SJSA1 (cell line): ENCODE measurements around the gene FTO. TPM values are rescaled to one million over a fixed set of nuclear protein-coding genes. Genes with fewer than 3 reads are reported as not detected.
"Not testable (repeated sequence)": the region's sequence is repeated elsewhere in the genome, so short reads cannot be mapped to it uniquely, and the experiment has no call there.

Experiments used
- DNase-seq, 2 experiments: peaks; one replicate each; pipeline ENCODE4 v3.0.0-alpha.2; 2015 to 2020; ENCODE audit warnings: low spot score in 2 of 2, low read depth in 1 of 2
- H3K27ac ChIP-seq: fragments of 250-450 bp; sonication (Bioruptor Pico); 2 replicates; pipeline ENCODE4 v1.5.1; 2020; ENCODE audit warnings: mild to moderate bottlenecking, moderate library complexity
- H3K27me3 ChIP-seq: fragments of 250-450 bp; sonication (Bioruptor Pico); replicated peaks from 2 replicates; pipeline ENCODE4 v1.5.1; 2020; ENCODE audit warnings: mild to moderate bottlenecking, moderate library complexity
- H3K36me3 ChIP-seq: fragments of 250-450 bp; sonication (Bioruptor Pico); 2 replicates; pipeline ENCODE4 v1.5.1; 2020; ENCODE audit warnings: mild to moderate bottlenecking
- H3K4me1 ChIP-seq: fragments of 250-450 bp; sonication (Bioruptor Pico); replicated peaks from 2 replicates; pipeline ENCODE4 v1.6.1; 2021; ENCODE audit warnings: mild to moderate bottlenecking
- H3K4me3 ChIP-seq: fragments of 250-450 bp; sonication (Bioruptor Pico); 2 replicates; pipeline ENCODE4 v1.5.1; 2020; ENCODE audit warnings: mild to moderate bottlenecking
- H3K9me3 ChIP-seq: fragments of 250-450 bp; sonication (Bioruptor Pico); replicated peaks from 2 replicates; pipeline ENCODE4 v1.5.1; 2020; ENCODE audit warnings: mild to moderate bottlenecking
- total RNA-seq: library from RNA; depleted of rRNA; stranded (reverse); fragments of >200 nt; shearing (Covaris generic); gene quantifications from 2 replicates; pipeline ENCODE4 v1.2.3, GENCODE V29; 2014

Gene FTO
- total RNA-seq, 1 experiment from 2014 or later: 106 TPM

DNA sequence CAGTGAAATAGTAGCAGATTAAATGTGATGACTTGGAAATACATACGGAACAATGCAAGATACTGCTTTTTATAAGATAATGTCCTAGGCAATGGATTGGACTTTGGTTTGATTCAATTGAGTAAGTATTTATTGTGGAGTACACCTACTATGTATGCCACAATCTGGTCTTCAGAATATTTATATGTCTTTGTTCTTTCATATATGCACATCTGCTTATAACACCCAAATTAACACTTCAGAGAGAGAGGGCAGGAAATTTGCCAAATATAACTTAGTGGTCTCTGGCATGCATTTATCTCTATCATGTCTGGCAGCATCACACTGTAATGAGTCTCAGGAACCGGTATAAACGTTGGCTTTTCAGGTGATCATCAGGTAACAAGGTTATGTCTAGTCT, 17.2 kb upstream of the FTO start:
- no peaks in the 10 kb centered on the region for H3K4me1 ChIP-seq
- no peak for DNase-seq
- peaks cover 12% of the 10 kb centered on the region for H3K36me3 ChIP-seq
- no peak overlapping the region for H3K27ac ChIP-seq
- H3K27me3 ChIP-seq: no peaks in the 10 kb centered on the region
- no peak overlapping the region for H3K4me3 ChIP-seq
- H3K9me3 ChIP-seq: no peaks in the 10 kb centered on the region

DNA sequence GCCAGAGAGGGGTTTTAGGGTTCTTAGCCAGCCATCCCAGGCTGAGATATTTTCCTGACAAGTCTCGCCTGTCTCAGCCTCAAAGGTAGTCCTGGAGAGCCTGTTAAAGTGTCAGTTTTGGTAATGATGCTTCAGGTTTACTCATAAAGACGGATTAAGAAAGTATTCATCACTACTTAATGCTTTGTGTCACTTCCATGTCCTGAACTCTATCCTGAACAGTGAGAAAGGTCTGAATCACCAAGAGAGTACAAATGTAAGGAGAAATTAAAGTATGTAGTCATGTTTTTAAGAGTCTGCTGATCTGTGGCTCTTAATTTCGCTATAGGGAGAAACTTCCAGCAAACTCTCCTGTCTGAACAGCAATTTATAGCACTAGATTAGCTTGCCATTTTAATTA, 14.3 kb upstream of the FTO start:
- no peak for DNase-seq
- no peaks in the 10 kb centered on the region for H3K9me3 ChIP-seq
- peaks cover 16% of the 10 kb centered on the region for H3K36me3 ChIP-seq
- H3K4me1 ChIP-seq: peaks cover under 1% of the 10 kb centered on the region; the same call in 1 of the 2 replicates
- H3K4me3 ChIP-seq: no peak overlapping the region
- H3K27me3 ChIP-seq: no peaks in the 10 kb centered on the region
- no peak overlapping the region for H3K27ac ChIP-seq

DNA sequence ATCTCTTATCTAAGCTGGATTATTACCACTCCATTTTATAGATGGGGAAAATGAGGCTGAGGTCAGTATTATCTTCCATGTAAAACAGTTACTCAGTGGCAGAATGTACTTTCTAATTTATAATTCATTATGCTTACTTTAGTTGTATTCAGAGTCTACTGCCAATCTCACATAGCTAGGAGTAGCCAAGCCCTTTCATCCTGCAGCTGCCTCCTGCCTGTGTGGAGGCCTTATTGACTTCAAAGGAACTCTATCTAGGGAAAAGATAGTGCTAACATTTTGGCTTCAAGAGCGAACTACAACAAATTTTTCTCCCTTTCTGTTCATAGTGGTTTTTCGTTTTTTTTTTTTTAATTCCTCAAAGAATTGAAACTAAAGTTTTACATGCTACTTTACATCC, 13.2 kb upstream of the FTO start:
- H3K4me1 ChIP-seq: peaks cover 8% of the 10 kb centered on the region
- no peak overlapping the region for H3K4me3 ChIP-seq
- no peak overlapping the region for H3K27ac ChIP-seq
- H3K27me3 ChIP-seq: no peaks in the 10 kb centered on the region
- H3K36me3 ChIP-seq: peaks cover 18% of the 10 kb centered on the region
- no peaks in the 10 kb centered on the region for H3K9me3 ChIP-seq
- no peak for DNase-seq

DNA sequence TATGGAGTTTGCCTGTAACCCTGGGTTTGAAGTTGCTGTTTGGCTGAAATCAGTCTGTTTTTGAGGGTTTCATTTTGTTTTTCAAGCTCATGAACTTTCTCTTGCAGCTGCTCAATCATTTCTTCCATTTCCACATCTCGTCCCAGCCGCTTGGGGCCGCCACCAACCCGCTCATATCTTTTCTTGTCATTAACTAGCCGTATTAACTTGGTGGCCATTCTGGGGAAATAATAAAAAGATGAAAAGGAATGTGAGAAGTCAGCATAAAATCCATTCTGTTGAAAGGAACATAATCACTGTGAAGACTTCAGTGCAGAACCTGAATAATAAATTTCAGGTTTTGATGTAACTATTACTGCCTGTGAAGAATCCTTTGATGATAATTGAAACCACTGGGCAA, 11.8 kb upstream of the FTO start:
- Histone ChIP-seq H3K27me3 (no peaks in the 10 kb centered on the region), H3K4me3 (no peak overlapping the region), H3K36me3 (peaks cover 15% of the 10 kb centered on the region), H3K27ac (no peak overlapping the region), H3K4me1 (peaks cover 8% of the 10 kb centered on the region), H3K9me3 (no peaks in the 10 kb centered on the region)
- DNase-seq: no peak

DNA sequence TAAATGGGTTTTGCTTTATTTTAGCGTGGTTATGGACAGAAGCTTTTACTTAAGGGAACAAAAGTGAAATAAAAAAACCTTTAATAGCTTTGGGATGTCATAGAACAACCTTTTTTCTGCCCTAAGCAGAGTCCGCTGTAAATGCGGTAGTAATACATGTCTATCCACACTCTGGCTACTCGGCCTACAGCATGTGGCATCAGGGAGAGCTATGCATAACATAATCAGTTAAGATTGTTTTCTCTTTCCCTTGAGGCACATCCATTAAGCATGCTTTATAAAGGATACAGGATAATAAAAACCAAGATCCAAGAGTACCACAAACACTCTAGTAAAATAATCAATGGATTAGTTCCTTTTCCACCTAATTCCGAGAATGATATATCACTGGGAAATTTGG, 10.6 kb upstream of the FTO start:
- H3K36me3 ChIP-seq: peaks cover 15% of the 10 kb centered on the region
- H3K27ac ChIP-seq: no peak overlapping the region
- DNase-seq: no peak
- H3K4me3 ChIP-seq: no peak overlapping the region
- peaks cover 8% of the 10 kb centered on the region for H3K4me1 ChIP-seq
- no peaks in the 10 kb centered on the region for H3K9me3 ChIP-seq
- H3K27me3 ChIP-seq: no peaks in the 10 kb centered on the region

- Histone ChIP-seq H3K4me3 (no peak overlapping the region), H3K4me1 (peaks cover 8% of the 10 kb centered on the region), H3K27ac (no peak overlapping the region), H3K36me3 (peaks cover 15% of the 10 kb centered on the region), H3K9me3 (no peaks in the 10 kb centered on the region), H3K27me3 (no peaks in the 10 kb centered on the region)
- DNase-seq: peak in 1 of 2 experiments; percentile 16
Observed at GRCh38 chr16:53695070-53695469, 8.9 kb upstream of the FTO start.

GRCh38 chr16:53698271-53698670, 5.7 kb upstream of the FTO start:
- peaks cover 17% of the 10 kb centered on the region for H3K36me3 ChIP-seq
- H3K4me1 ChIP-seq, H3K4me3 ChIP-seq, H3K27ac ChIP-seq, H3K27me3 ChIP-seq, H3K9me3 ChIP-seq, DNase-seq: not testable (repeated sequence)

GRCh38 chr16:53704445-53704813, 473 bp downstream of the FTO start:
- peaks cover 24% of the 10 kb centered on the region for H3K36me3 ChIP-seq
- no peaks in the 10 kb centered on the region for H3K27me3 ChIP-seq
- H3K9me3 ChIP-seq: no peaks in the 10 kb centered on the region
- peak overlapping the region; percentile 56 for H3K4me3 ChIP-seq
- DNase-seq: no peak
- H3K27ac ChIP-seq: peak overlapping the region; percentile 29
- H3K4me1 ChIP-seq: peaks cover 5% of the 10 kb centered on the region; the same call in 1 of the 2 replicates

- Histone ChIP-seq H3K4me3 (no peak overlapping the region), H3K36me3 (peaks cover 15% of the 10 kb centered on the region; the same call in 1 of the 2 replicates), H3K27me3 (no peaks in the 10 kb centered on the region), H3K27ac (no peak overlapping the region), H3K9me3 (no peaks in the 10 kb centered on the region), H3K4me1 (peaks cover 5% of the 10 kb centered on the region; the same call in 1 of the 2 replicates)
- no peak for DNase-seq
Observed at GRCh38 chr16:53707671-53708070, 3.7 kb downstream of the FTO start.

DNA sequence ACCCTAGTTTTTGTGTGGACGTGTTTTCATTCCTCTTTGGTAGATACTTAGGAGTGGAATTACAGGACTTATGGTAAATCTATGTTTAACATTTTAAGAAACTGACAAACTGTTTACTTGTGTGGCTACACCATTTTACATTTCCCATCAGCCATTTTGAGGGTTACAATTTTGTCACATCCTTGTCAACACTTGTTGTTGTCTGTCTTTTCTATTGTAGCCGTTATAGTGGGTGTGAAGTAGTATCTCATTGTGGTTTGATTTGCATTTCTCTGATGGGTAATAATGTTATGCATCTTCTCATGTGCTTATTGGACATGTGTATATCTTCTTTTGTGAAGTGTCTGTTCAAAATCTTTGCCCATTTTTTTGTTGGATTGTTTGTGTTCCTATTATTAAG, 4.5 kb downstream of the FTO start:
- Histone ChIP-seq H3K27me3 (no peaks in the 10 kb centered on the region), H3K4me1 (peaks cover 5% of the 10 kb centered on the region; the same call in 1 of the 2 replicates), H3K27ac (no peak overlapping the region), H3K9me3 (no peaks in the 10 kb centered on the region), H3K4me3 (no peak overlapping the region), H3K36me3 (peaks cover 15% of the 10 kb centered on the region; the same call in 1 of the 2 replicates)
- no peak for DNase-seq

DNA sequence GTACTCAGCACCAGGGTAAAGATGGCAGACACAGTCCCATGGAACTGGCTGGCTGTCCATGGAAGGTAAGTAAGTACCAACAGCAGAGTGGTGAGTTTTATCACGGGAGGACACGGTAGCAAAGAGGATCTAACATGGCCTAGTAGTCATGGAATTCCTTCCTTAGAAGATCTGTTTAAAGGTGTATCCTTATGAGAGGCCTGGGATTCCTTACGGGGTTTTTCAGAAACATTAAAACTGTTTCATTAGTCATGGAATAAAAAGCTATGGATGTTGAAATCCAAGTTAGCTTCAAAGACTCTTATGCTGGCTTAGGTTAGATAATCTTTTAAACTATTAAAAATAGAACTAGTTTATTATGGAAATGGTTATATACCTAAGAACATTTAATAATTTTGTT, 7.4 kb downstream of the FTO start:
- Histone ChIP-seq H3K27ac (no peak overlapping the region), H3K4me1 (no peaks in the 10 kb centered on the region), H3K36me3 (peaks cover 6% of the 10 kb centered on the region; the same call in 1 of the 2 replicates), H3K4me3 (no peak overlapping the region), H3K27me3 (no peaks in the 10 kb centered on the region), H3K9me3 (no peaks in the 10 kb centered on the region)
- DNase-seq: no peak

DNA sequence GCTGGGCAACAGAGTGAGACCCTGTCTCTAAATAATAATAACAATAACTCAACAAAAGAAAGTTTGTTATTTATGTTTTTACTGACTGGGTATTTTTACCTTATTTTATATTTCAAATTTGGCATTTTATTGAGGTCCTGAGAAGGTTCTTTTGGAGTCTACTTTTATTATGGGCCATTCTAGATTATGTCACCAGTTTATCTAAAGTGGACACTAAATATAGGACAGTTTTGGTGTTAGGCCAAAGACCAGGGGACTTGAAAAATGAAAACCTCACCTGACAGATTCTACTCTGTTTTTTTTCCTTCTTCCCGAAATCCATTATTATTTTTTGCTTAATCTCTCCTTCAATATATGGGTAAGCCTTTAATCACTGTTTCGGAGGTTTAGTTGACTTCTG, 8.1 kb downstream of the FTO start:
- Histone ChIP-seq H3K27ac (no peak overlapping the region), H3K4me3 (no peak overlapping the region), H3K4me1 (no peaks in the 10 kb centered on the region), H3K9me3 (no peaks in the 10 kb centered on the region), H3K27me3 (no peaks in the 10 kb centered on the region), H3K36me3 (no peaks in the 10 kb centered on the region; the same call in 1 of the 2 replicates)
- no peak for DNase-seq

DNA sequence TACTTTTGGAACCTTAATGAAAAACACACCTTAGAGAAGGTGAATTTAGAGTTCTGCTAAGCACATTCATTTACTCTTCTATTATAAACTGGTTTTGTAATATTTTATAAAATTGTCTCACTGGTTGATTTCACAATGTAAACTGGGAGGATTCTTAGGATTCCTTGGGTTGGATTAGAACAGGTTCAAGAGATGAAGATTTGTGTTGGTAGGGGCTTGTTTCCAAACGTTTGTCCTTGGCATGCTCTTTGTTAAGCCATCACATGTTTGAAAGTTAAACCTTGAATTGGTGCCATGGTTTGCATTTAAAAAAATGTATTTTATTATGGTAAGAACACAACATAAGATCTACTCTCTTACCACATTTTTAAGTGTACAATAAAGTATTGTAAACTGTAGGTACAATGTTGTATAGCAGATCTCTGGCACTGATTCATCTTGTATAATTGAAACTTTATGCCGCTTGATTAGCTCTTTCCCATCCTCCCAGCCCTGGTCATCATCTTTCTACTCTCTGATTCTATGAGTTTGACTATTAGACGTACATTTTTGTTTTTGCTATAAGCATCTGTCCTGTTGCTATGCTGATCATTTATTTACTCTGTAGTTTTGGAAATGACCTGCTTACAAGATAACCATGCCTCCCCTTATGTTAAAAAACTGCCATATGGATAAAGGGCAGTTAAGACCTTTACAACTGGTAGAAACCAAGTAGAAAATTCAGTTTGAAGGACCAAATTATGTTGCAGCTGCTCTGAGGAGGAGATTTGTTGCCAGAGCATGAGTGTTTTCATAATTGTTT, 9.6 kb downstream of the FTO start:
- H3K36me3 ChIP-seq: no peaks in the 10 kb centered on the region
- no peak for DNase-seq
- H3K9me3 ChIP-seq: no peaks in the 10 kb centered on the region
- no peaks in the 10 kb centered on the region for H3K4me1 ChIP-seq
- H3K4me3 ChIP-seq: no peak overlapping the region
- H3K27me3 ChIP-seq: no peaks in the 10 kb centered on the region
- H3K27ac ChIP-seq: no peak overlapping the region

GRCh38 chr16:53714205-53715022, 10.5 kb downstream of the FTO start:
- H3K27me3 ChIP-seq: no peaks in the 10 kb centered on the region
- no peak overlapping the region for H3K4me3 ChIP-seq
- no peaks in the 10 kb centered on the region for H3K36me3 ChIP-seq
- H3K9me3 ChIP-seq: no peaks in the 10 kb centered on the region
- DNase-seq: no peak
- no peaks in the 10 kb centered on the region for H3K4me1 ChIP-seq
- no peak overlapping the region for H3K27ac ChIP-seq
